WTC11 (cell line): ENCODE measurements around the gene LUC7L.
"Not testable (repeated sequence)": the region's sequence is repeated elsewhere in the genome, so short reads cannot be mapped to it uniquely, and the experiment has no call there.

ENCODE experiments used
- ATF1 ChIP-seq: sonication (generic); formaldehyde crosslinking; IDR thresholded peaks from 2 replicates; pipeline ENCODE4 v1.8.1; 2023; ENCODE audit warnings: mild to moderate bottlenecking, moderate library complexity, missing genetic modification reagents
- CREB1 ChIP-seq: sonication (generic); formaldehyde crosslinking; IDR thresholded peaks from 2 replicates; pipeline ENCODE4 v1.8.0; 2023; ENCODE audit warnings: mild to moderate bottlenecking, missing genetic modification reagents
- ELF4 ChIP-seq: sonication (generic); formaldehyde crosslinking; IDR thresholded peaks from 2 replicates; pipeline ENCODE4 v1.8.1; 2022; ENCODE audit warnings: low read depth, mild to moderate bottlenecking, moderate library complexity, missing genetic modification reagents
- ETV6 ChIP-seq: sonication (generic); formaldehyde crosslinking; IDR thresholded peaks from 2 replicates; pipeline ENCODE4 v1.8.1; 2022; ENCODE audit warnings: mild to moderate bottlenecking, missing genetic modification reagents
- SMAD4 ChIP-seq: sonication (generic); formaldehyde crosslinking; IDR thresholded peaks from 2 replicates; pipeline ENCODE4 v1.8.0; 2022; ENCODE audit warnings: mild to moderate bottlenecking, missing genetic modification reagents
- ZBTB21 ChIP-seq: sonication (generic); formaldehyde crosslinking; IDR thresholded peaks from 2 replicates; pipeline ENCODE4 v1.8.1; 2023; ENCODE audit warnings: mild to moderate bottlenecking, missing genetic modification reagents, borderline replicate concordance
- TF ChIP-seq, protein P1 (sequence below): fragments of 200-600 bp; IDR thresholded peaks from 2 replicates; pipeline ENCODE4 v1.8.0; 2022; ENCODE audit warnings: antibody characterized with exemption
- TF ChIP-seq, protein P2 (sequence below): sonication (generic); formaldehyde crosslinking; IDR thresholded peaks from 2 replicates; pipeline ENCODE4 v1.8.1; 2023; ENCODE audit warnings: mild to moderate bottlenecking, missing genetic modification reagents
- TF ChIP-seq, protein P3 (sequence below): sonication (generic); formaldehyde crosslinking; IDR thresholded peaks from 2 replicates; pipeline ENCODE4 v1.8.0; 2023; ENCODE audit warnings: missing genetic modification reagents
- TF ChIP-seq, protein P4 (sequence below): sonication (generic); formaldehyde crosslinking; IDR thresholded peaks from 2 replicates; pipeline ENCODE4 v1.8.1; 2022; ENCODE audit warnings: low read depth, missing genetic modification reagents, borderline replicate concordance
- TF ChIP-seq, protein P5 (sequence below): sonication (generic); formaldehyde crosslinking; IDR thresholded peaks from 2 replicates; pipeline ENCODE4 v1.8.1; 2023; ENCODE audit warnings: mild to moderate bottlenecking, missing genetic modification reagents, borderline replicate concordance
- TF ChIP-seq, protein P6 (sequence below): sonication (generic); formaldehyde crosslinking; IDR thresholded peaks from 2 replicates; pipeline ENCODE4 v1.8.1; 2023; ENCODE audit warnings: mild to moderate bottlenecking, moderate library complexity, missing genetic modification reagents
- TF ChIP-seq, protein P7 (sequence below): sonication (generic); formaldehyde crosslinking; IDR thresholded peaks from 2 replicates; pipeline ENCODE4 v1.8.1; 2022; ENCODE audit warnings: missing genetic modification reagents, borderline replicate concordance
- TF ChIP-seq, protein P8 (sequence below): fragments of 250-450 bp; sonication (Bioruptor Pico); IDR thresholded peaks from 2 replicates; pipeline ENCODE4 v1.9.0; 2021; ENCODE audit warnings: moderate library complexity, mild to moderate bottlenecking, inconsistent platforms, borderline replicate concordance

DNA sequence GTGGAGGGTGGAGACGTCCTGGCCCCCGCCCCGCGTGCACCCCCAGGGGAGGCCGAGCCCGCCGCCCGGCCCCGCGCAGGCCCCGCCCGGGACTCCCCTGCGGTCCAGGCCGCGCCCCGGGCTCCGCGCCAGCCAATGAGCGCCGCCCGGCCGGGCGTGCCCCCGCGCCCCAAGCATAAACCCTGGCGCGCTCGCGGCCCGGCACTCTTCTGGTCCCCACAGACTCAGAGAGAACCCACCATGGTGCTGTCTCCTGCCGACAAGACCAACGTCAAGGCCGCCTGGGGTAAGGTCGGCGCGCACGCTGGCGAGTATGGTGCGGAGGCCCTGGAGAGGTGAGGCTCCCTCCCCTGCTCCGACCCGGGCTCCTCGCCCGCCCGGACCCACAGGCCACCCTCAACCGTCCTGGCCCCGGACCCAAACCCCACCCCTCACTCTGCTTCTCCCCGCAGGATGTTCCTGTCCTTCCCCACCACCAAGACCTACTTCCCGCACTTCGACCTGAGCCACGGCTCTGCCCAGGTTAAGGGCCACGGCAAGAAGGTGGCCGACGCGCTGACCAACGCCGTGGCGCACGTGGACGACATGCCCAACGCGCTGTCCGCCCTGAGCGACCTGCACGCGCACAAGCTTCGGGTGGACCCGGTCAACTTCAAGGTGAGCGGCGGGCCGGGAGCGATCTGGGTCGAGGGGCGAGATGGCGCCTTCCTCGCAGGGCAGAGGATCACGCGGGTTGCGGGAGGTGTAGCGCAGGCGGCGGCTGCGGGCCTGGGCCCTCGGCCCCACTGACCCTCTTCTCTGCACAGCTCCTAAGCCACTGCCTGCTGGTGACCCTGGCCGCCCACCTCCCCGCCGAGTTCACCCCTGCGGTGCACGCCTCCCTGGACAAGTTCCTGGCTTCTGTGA, 52.5 kb downstream of the LUC7L start, which contains the start of gene HBA1:
- TF ChIP-seq, protein P1, sequence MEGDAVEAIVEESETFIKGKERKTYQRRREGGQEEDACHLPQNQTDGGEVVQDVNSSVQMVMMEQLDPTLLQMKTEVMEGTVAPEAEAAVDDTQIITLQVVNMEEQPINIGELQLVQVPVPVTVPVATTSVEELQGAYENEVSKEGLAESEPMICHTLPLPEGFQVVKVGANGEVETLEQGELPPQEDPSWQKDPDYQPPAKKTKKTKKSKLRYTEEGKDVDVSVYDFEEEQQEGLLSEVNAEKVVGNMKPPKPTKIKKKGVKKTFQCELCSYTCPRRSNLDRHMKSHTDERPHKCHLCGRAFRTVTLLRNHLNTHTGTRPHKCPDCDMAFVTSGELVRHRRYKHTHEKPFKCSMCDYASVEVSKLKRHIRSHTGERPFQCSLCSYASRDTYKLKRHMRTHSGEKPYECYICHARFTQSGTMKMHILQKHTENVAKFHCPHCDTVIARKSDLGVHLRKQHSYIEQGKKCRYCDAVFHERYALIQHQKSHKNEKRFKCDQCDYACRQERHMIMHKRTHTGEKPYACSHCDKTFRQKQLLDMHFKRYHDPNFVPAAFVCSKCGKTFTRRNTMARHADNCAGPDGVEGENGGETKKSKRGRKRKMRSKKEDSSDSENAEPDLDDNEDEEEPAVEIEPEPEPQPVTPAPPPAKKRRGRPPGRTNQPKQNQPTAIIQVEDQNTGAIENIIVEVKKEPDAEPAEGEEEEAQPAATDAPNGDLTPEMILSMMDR = not testable (repeated sequence)
- TF ChIP-seq, protein P2, sequence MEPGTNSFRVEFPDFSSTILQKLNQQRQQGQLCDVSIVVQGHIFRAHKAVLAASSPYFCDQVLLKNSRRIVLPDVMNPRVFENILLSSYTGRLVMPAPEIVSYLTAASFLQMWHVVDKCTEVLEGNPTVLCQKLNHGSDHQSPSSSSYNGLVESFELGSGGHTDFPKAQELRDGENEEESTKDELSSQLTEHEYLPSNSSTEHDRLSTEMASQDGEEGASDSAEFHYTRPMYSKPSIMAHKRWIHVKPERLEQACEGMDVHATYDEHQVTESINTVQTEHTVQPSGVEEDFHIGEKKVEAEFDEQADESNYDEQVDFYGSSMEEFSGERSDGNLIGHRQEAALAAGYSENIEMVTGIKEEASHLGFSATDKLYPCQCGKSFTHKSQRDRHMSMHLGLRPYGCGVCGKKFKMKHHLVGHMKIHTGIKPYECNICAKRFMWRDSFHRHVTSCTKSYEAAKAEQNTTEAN (CRISPR knock-in tag) = not testable (repeated sequence)
- not testable (repeated sequence) for TF ChIP-seq ETV6, ZBTB21, SMAD4, ELF4, ATF1, CREB1 (CRISPR knock-in tag)
- TF ChIP-seq, protein P3, sequence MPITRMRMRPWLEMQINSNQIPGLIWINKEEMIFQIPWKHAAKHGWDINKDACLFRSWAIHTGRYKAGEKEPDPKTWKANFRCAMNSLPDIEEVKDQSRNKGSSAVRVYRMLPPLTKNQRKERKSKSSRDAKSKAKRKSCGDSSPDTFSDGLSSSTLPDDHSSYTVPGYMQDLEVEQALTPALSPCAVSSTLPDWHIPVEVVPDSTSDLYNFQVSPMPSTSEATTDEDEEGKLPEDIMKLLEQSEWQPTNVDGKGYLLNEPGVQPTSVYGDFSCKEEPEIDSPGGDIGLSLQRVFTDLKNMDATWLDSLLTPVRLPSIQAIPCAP (CRISPR knock-in tag) = not testable (repeated sequence)
- TF ChIP-seq, protein P4, sequence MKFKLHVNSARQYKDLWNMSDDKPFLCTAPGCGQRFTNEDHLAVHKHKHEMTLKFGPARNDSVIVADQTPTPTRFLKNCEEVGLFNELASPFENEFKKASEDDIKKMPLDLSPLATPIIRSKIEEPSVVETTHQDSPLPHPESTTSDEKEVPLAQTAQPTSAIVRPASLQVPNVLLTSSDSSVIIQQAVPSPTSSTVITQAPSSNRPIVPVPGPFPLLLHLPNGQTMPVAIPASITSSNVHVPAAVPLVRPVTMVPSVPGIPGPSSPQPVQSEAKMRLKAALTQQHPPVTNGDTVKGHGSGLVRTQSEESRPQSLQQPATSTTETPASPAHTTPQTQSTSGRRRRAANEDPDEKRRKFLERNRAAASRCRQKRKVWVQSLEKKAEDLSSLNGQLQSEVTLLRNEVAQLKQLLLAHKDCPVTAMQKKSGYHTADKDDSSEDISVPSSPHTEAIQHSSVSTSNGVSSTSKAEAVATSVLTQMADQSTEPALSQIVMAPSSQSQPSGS (CRISPR knock-in tag) = not testable (repeated sequence)
- TF ChIP-seq, protein P5, sequence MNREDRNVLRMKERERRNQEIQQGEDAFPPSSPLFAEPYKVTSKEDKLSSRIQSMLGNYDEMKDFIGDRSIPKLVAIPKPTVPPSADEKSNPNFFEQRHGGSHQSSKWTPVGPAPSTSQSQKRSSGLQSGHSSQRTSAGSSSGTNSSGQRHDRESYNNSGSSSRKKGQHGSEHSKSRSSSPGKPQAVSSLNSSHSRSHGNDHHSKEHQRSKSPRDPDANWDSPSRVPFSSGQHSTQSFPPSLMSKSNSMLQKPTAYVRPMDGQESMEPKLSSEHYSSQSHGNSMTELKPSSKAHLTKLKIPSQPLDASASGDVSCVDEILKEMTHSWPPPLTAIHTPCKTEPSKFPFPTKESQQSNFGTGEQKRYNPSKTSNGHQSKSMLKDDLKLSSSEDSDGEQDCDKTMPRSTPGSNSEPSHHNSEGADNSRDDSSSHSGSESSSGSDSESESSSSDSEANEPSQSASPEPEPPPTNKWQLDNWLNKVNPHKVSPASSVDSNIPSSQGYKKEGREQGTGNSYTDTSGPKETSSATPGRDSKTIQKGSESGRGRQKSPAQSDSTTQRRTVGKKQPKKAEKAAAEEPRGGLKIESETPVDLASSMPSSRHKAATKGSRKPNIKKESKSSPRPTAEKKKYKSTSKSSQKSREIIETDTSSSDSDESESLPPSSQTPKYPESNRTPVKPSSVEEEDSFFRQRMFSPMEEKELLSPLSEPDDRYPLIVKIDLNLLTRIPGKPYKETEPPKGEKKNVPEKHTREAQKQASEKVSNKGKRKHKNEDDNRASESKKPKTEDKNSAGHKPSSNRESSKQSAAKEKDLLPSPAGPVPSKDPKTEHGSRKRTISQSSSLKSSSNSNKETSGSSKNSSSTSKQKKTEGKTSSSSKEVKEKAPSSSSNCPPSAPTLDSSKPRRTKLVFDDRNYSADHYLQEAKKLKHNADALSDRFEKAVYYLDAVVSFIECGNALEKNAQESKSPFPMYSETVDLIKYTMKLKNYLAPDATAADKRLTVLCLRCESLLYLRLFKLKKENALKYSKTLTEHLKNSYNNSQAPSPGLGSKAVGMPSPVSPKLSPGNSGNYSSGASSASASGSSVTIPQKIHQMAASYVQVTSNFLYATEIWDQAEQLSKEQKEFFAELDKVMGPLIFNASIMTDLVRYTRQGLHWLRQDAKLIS (CRISPR knock-in tag) = not testable (repeated sequence)
- TF ChIP-seq, protein P6, sequence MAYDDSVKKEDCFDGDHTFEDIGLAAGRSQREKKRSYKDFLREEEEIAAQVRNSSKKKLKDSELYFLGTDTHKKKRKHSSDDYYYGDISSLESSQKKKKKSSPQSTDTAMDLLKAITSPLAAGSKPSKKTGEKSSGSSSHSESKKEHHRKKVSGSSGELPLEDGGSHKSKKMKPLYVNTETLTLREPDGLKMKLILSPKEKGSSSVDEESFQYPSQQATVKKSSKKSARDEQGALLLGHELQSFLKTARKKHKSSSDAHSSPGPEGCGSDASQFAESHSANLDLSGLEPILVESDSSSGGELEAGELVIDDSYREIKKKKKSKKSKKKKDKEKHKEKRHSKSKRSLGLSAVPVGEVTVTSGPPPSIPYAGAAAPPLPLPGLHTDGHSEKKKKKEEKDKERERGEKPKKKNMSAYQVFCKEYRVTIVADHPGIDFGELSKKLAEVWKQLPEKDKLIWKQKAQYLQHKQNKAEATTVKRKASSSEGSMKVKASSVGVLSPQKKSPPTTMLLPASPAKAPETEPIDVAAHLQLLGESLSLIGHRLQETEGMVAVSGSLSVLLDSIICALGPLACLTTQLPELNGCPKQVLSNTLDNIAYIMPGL = not testable (repeated sequence)
- TF ChIP-seq, protein P7, sequence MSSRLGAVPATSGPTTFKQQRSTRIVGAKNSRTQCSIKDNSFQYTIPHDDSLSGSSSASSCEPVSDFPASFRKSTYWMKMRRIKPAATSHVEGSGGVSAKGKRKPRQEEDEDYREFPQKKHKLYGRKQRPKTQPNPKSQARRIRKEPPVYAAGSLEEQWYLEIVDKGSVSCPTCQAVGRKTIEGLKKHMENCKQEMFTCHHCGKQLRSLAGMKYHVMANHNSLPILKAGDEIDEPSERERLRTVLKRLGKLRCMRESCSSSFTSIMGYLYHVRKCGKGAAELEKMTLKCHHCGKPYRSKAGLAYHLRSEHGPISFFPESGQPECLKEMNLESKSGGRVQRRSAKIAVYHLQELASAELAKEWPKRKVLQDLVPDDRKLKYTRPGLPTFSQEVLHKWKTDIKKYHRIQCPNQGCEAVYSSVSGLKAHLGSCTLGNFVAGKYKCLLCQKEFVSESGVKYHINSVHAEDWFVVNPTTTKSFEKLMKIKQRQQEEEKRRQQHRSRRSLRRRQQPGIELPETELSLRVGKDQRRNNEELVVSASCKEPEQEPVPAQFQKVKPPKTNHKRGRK (CRISPR knock-in tag) = not testable (repeated sequence)
- TF ChIP-seq, protein P8, sequence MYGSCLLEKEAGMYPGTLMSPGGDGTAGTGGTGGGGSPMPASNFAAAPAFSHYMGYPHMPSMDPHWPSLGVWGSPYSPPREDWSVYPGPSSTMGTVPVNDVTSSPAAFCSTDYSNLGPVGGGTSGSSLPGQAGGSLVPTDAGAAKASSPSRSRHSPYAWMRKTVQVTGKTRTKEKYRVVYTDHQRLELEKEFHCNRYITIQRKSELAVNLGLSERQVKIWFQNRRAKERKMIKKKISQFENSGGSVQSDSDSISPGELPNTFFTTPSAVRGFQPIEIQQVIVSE = not testable (repeated sequence)
